IPS-NIHi7 (cell line): ENCODE data around the gene UBXN7.
A peak's percentile ranks its signal among the peaks of the same experiment; 100 is the strongest.
"Not testable (repeated sequence)": the region's sequence is repeated elsewhere in the genome, so short reads cannot be mapped to it uniquely, and the experiment has no call there.

Experiments used
- DNase-seq: peaks from one replicate; pipeline ENCODE4 v3.0.0; 2012; ENCODE audit warnings: mixed read lengths; ENCODE audit errors: extremely low spot score

The UBXN7 gene, protein sequence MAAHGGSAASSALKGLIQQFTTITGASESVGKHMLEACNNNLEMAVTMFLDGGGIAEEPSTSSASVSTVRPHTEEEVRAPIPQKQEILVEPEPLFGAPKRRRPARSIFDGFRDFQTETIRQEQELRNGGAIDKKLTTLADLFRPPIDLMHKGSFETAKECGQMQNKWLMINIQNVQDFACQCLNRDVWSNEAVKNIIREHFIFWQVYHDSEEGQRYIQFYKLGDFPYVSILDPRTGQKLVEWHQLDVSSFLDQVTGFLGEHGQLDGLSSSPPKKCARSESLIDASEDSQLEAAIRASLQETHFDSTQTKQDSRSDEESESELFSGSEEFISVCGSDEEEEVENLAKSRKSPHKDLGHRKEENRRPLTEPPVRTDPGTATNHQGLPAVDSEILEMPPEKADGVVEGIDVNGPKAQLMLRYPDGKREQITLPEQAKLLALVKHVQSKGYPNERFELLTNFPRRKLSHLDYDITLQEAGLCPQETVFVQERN

DNA sequence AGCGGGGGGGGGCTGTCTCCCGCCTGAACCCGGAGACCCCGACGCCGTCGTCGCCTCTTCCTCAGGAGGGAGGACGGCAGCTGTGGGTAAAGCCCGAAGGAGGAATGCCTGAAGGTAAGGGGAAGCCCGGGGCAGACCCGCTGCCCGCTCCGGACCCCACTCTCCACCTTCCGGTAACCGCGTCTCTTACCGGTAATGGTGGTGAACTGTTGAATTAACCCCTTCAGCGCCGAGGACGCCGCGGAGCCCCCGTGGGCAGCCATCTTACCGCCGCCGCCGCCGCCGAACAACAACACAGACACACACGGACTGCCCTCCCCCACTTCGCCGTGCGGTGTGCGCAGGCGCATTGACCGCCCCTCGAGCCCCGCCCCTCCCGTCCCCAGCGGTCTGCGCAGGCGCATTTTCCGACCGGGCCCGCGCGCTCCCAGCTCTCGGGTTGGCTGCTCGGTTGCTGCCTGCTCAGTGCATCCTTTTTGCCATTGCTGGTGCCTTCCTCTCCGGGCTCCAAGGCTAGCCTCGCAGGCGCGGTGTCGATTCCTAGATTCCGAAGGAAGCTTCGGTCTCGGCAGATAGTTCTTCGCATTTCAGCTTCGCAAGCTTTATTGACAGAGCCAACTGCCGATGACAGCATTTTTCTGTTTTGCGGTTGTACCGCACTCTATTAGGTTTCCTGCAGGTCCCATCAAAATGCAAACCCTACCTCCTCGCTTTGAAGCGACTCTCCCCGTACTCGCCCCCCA is at the start of gene UBXN7:
Gene UBXN7, minus strand, starts transcription at position 291 of the 743 bp plus-strand sequence. Its CDS starts 28 bp downstream, at position 263.
- DNase-seq: peak; percentile 100

DNA sequence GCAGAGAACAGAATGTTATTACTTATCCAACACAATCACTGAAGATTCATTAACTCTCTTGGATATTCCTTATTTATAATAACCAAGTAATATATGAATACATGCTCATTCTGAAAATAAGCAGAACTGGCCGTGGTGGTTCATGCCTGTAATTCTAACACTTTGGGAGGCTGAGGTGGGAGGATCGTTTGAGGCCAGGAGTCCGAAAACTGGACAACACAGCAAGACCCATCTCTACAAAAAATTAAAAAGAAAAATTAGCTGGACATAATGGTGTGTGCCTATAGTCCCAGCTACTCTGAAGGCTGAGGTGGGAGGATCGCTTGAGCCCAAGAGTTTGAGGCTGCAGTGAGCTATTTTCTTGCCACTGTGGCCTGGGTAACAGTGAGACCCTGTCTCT is 45.5 kb upstream of the UBXN7 start:
- DNase-seq: no peak

DNA sequence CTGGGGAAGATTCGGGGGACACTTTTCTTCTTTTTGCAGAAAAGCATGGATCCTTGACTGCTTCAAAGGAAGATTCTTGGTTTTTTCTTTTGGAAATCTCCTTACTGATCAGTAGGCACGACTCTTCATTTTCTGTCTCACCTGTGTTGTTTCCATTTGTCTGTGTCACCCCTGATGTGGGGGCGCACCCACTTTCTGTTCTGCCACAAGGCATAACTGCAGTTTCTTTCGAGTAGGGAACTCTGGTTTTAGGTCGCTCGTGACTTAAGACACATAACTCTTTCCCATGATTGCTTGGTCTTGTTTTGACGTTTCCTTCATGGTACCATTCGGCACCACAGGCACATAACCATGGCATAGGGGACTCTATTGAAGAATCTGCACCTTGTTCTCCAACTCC is 40.1 kb upstream of the UBXN7 start:
- no peak for DNase-seq

DNA sequence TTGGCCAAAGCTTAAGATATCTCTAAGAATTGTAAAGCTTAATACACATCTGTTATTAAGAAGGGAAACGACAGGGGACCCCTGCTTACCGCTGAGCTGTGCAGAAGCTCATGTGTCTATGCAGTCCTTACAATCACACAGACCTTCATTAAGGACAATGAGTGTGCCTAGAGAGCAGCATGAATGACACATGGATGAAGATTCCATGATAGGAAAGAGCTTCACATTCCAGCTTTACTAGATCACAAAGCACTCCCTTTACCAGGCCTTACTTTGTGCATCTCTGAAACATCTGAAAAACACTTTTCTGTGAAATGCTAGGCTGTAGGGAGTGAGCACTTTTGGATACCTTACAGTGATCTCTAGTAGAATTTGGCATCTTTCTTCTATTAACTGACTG is 39.3 kb upstream of the UBXN7 start:
- DNase-seq: no peak

DNA sequence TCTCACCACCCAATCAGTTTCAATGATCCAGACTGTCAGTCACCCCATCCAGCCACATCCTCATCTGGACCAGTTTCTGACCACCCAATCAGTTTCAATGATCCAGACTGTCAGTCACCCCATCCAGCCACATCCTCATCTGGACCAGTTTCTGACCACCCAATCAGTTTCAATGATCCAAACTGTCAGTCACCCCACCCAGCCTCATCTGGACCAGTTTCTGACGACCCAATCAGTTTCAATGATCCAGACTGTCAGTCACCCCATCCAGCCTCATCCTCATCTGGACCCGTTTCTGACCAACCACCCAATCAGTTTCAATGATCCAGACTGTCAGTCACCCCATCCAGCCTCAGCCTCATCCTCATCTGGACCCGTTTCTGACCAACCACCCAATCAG is 38.0 kb upstream of the UBXN7 start:
- DNase-seq: not testable (repeated sequence)

DNA sequence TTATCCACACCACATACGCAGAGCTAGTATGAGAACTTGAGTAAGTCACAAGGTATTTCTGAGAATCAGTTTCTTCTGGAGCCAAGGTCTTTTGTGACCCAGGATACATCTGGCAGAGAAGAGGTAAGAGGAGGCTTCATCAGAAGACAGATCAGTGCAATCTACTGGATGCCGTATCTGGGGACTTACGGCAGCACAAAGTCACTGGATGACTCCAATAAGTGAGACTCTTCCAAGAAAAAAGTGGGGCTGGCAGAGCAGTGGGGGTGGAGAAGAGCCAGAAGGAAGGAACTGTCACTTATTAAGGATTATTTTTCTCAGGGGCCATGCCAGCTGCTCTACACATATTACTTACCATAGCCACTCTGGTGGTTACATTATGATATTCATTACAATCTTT is 31.6 kb upstream of the UBXN7 start:
- no peak for DNase-seq

GRCh38 chr3:196463478-196463756 is 31.2 kb upstream of the UBXN7 start:
- no peak for DNase-seq

- not testable (repeated sequence) for DNase-seq
Observed at GRCh38 chr3:196462680-196463477, 30.7 kb upstream of the UBXN7 start.

- no peak for DNase-seq
Observed at GRCh38 chr3:196458063-196458462, 25.8 kb upstream of the UBXN7 start.

DNA sequence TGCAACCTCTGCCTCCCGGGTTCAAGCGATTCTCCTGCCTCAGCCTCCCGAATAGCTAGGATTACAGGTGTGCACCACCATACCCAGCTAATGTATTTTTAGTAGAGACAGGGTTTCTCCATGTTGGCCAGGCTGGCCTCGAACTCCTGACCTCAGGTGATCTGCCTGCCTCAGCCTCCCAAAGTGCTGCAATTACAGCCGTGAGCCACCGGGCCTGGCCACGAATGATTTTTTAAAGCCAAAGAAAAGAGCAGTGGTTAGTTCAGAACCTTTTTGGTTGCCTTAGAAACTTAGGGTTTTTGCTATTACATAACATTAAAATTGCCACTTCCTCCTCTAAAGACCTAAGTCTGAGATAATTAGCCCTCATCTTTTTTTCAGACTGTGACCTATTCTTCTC is 25.2 kb upstream of the UBXN7 start:
- DNase-seq: not testable (repeated sequence)

- DNase-seq: no peak
Observed at GRCh38 chr3:196454935-196455334, 22.7 kb upstream of the UBXN7 start.

- peak; percentile 52 for DNase-seq
Observed at GRCh38 chr3:196445391-196445790, 13.2 kb upstream of the UBXN7 start.

DNA sequence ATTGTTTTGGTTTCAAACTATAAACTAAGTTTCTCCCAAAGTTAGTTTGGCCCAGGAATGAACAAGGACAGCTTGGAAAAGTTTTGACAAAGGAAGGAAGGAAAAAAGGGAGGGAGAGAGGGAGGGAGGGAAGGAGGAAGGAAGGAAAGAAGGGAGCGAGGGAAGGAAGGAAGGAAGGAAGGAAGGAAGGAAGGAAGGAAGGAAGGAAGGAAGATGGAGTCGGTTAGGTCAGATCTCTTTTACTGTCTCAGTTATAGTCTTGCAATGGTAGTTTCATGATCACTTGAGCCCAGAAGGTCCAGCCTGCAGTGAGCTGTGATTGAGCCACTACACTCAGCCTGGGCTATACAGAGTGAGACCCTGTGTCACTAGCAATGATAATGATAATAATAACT is 12.3 kb upstream of the UBXN7 start:
- DNase-seq: no peak

DNA sequence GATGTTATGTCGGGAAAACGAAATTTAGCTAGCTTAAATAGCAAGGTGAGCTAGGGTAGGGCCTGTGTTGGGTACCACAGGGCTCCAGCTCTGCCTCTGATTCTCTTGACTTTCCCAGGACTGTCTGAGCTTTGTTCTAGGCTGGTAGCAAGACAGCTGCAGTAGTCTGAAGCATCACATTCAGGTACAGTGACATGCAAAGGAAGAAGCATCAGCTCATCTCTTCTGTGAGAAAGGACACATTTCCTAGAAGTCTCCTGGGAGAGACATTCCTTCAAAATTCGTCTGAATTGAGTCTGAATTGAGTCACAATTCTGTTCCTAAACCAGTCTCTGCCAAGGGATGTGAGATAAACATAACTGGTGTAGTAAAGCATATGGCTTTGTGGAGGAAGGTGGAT is 8.5 kb upstream of the UBXN7 start:
- DNase-seq: no peak

GRCh38 chr3:196440041-196440537 is 7.9 kb upstream of the UBXN7 start:
- DNase-seq: no peak

GRCh38 chr3:196431181-196432136 is 768 bp downstream of the UBXN7 start:
- DNase-seq: peak; percentile 65

DNA sequence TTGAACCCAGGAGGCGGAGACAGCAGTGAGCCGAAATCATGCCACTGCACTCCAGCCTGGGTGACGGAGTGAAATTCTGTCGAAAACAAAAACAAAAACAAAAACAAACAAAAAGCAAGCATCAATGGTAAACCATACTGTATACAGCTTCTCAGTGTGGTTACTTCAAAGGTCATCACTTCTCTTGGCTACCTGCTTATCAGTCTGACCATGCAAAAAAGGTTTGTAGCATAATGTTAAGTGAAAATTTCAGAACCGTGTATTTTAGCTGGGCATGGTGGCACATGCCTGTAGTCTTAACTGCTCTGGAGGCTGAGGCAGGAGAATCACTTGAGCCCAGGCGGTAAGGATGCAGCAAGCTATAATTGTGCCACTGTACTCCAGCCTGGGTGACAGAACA is 4.2 kb downstream of the UBXN7 start:
- DNase-seq: no peak

DNA sequence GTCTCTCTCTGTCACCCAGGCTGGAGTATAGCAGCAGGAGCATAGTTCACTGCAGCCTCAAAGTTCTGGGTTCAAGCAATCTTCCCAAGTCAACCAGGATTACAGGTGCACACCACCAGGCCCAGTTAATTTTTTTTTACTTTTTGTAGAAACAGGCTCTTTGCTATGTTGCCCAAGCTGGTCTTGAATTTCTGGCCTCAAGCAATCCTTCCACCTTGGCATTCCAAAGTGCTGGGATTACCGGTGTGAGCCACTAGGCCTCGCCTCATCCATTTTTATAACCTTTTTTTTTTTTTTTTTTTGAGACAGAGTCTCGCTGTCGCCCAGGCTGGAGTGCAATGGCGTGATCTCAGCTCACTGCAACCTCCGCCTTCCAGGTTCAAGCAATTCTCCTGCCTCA is 7.8 kb downstream of the UBXN7 start:
- DNase-seq: not testable (repeated sequence)

GRCh38 chr3:196423044-196423781 is 9.0 kb downstream of the UBXN7 start:
- DNase-seq: no peak

GRCh38 chr3:196421668-196422067 is 10.6 kb downstream of the UBXN7 start:
- DNase-seq: not testable (repeated sequence)
